Stimulated activated CD8-positive, alpha-beta memory T cell treated with anti-CD3 and anti-CD28 coated beads, Interleukin-15, amount 100 ng/mL, for 1 hour (primary cell): ENCODE measurements around the gene R3HDM2.

Experiments
- DNase-seq: peaks from one replicate; pipeline ENCODE4 v3.0.0-alpha.2; 2020; ENCODE audit warnings: low read depth

The R3HDM2 gene

DNA sequence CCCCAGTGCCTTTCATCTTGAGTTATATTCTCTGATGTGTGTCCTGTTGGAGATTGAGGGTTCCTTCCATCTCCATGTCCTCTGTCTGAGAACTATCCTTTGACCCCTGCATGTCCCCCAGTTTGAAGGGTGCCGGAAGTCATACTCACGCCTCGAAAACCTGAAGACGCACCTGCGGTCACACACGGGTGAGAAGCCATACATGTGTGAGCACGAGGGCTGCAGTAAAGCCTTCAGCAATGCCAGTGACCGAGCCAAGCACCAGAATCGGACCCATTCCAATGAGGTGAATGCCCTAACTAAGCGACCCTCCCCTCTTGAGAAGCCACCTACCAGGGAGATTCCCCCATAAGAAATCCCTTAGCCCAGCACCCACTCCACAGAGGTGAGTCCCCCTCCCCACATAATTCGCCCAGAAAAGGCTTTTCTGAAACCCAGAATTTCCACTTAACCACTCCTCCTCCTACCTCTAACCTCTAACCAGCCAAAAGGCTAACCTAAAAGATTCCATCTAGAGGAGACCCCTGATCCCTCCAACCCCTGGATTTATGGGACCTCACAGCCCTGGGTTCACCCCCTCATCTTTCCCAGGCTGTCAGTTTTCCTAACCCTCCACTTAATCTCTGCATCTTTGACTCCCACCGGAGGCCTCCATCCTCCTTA, 36.5 kb upstream of the R3HDM2 start:
- no peak for DNase-seq

DNA sequence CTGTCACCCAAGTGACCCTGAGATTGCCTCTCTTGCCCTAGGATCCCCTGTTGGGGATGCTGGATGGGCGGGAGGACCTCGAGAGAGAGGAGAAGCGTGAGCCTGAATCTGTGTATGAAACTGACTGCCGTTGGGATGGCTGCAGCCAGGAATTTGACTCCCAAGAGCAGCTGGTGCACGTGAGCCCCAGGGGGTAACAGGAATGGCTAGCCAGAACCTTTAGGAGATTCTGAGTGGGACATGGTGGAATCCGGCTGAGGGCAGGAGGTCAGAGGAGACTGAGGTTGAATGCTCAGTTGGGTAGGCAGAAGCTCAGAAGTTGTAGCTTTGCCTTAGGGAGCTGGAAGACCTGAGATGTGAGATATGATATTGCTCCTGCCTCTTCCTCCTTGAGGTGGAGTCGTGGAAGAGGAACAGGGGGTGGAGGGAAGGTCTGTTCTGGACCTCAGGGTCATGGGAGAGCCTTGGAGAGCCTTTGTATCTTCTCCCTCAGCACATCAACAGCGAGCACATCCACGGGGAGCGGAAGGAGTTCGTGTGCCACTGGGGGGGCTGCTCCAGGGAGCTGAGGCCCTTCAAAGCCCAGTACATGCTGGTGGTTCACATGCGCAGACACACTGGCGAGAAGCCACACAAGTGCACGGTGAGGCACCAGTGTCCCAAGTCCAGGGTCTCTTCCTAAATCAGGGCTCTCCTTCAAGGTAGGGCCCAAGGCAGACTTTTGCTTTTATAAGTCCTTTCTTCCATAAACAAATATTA, 35.1 kb upstream of the R3HDM2 start:
- no peak for DNase-seq

DNA sequence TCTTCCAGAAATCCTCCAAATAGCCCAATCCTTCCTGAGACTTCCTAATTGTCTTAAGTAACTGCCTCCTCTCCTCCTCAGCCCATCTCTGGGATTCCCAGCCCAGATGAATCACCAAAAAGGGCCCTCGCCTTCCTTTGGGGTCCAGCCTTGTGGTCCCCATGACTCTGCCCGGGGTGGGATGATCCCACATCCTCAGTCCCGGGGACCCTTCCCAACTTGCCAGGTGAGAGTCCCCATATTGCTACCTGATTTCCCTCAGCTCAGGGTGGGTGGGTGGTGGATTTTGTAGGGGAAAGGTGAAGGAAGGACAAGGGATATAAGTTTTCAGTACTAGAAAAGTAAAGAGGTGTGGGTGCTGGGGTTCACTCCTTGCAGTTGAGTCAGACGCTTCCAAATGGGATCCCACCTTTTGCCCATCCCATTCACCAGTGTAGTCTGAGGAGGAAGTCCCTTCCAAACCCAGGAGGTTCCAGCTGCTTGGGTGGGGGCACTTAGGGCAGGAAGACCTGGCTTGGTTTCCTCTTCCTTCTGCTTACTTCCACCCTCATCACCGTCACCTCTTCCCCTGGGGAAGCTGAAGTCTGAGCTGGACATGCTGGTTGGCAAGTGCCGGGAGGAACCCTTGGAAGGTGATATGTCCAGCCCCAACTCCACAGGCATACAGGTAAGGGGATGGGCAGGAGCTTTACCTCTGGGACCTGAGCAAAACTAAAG, 34.3 kb upstream of the R3HDM2 start:
- no peak for DNase-seq

DNA sequence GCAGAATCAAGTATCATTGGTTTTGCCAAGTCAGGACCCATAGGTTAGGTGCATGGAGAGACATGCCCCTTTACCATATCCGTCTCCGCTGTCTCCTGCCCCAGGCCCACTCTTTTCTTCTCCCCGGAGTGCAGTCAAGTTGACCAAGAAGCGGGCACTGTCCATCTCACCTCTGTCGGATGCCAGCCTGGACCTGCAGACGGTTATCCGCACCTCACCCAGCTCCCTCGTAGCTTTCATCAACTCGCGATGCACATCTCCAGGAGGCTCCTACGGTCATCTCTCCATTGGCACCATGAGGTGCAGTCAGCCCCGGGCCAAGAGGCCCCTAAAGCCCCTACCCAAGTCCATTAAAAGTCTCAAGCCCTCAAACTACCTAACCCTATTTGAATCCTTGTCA, 33.7 kb upstream of the R3HDM2 start:
- DNase-seq: no peak

DNA sequence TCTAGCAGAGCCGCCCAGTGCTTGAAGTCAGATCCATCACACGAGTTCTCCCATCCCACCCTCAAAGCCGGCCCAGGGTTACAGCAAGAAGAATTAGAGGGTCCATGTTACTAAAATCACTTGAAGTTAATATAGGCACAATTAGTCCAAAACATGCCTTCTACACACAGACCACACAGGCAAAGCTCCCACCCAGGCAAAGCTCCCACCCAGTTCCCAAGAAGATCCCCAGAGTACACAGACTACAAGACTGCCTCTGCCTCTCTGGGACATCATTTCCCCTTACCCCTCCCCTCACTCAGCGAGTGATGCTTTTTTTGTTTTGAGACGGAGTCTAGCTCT, 32.0 kb upstream of the R3HDM2 start:
- DNase-seq: no peak

DNA sequence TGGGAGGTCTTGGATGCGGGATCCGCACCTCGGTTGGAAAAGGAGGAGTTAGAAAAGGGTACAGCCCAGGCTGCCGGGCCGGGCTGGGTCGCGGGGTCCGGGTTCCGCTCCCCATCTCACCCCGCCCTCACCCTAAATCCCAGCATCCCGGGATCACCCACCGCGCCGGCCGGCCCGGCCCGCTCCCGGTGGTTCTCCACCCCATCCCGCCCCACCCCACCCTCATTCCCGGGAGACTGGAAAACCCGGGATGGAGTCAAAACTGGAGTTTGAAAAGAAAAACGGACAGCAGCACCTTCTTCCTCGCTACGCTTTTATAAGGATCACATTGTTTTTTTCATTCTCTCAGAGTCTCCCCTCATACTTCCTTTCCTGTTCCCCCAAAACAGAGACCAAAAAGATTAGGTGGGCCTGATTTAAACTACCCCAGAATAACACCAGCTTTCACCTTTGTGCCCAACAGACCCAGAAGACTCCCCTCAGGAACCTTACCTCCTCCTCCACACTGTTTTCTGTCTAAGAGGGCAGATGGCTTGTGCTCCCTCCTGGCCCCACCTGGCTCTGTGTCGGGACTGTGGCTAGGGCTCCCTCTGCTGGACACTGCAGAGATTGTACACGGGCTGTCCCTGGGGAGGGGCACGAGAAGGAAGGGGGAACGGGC, 31.5 kb upstream of the R3HDM2 start:
- DNase-seq: peak; percentile 78

DNA sequence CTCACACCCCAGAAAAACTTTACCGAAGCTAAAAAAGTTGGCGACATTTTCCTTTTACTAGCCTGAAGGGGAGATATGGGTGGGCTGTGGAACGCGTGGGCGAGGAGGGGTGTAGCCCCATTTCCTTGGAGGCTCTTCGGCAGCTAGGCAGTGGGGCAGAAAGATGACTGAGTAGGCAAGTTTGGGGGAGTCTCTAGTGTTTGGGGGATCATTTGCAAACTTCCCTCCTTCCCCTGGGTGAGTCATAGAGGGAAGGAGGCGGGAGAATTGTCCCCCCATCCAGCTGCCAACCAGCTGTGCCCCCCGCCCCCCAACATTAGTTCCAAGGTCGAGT, 31.0 kb upstream of the R3HDM2 start:
- no peak for DNase-seq

DNA sequence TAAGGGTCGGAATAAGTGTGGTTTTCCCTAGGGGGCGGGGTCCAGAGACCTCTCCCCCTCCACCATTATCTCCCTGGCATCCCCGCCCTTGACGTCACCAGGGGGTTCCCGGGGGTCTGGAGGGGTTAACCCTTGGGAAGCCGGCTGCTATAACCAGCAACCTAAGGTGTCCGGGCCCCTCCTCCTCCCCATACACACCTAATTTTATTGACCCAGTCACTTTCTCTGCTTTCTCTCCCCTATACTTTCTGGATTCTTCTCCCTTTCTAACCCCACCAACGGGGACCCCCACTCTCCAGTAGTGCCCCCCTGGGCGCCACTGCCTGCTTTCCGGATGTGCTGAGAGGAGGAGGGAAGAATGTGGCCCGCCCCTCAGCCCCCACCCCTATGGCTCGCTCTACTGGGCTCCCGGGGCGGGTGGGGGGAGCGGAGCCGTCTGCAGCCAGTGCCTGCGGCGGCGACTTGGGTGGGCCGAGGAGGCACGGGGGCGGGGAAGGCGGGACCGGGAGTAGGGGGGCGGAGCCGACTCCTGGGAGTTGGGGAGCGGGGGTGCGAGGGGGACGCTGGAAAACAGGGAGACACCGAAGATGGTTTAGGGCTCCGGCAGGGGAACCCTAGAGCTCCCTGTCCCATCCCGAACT, 30.6 kb upstream of the R3HDM2 start:
- no peak for DNase-seq

DNA sequence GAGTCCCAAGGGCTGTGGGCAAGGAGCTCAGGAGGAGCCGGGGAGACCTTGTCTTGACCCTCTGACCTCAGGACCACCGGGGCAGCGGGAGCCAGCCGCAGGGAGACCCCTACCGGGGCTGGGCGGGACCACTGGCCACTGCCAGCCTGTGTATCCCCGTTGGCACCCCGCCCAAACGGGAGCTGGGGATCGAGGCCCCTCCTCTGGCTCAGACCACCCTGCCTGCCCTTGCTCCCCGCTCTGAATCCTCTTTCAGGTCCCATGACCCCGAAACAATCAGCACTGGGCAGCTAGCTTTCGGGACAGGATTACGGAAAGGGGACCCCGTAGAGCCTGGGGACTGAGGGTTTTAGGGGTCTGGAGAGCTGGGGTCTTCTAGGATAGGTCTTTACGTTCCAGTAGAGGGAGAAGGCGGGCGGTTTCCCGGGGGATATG, 30.0 kb upstream of the R3HDM2 start:
- DNase-seq: no peak

DNA sequence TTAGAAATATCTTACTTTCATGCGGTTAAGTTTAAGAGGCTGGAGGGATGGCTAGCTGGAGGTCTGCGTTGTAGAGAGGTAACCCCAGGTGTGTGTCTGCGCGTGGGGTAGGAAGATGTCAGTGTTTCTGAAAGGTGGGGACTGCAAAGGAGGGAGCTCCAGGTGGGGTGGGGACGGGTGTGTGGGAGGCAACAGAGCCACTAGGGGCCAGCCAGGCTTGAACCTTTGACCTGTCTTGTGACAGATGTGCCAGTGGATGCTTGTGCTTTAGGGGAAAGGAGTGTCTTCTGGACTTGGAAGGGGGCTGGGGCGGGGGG, 29.6 kb upstream of the R3HDM2 start:
- no peak for DNase-seq

DNA sequence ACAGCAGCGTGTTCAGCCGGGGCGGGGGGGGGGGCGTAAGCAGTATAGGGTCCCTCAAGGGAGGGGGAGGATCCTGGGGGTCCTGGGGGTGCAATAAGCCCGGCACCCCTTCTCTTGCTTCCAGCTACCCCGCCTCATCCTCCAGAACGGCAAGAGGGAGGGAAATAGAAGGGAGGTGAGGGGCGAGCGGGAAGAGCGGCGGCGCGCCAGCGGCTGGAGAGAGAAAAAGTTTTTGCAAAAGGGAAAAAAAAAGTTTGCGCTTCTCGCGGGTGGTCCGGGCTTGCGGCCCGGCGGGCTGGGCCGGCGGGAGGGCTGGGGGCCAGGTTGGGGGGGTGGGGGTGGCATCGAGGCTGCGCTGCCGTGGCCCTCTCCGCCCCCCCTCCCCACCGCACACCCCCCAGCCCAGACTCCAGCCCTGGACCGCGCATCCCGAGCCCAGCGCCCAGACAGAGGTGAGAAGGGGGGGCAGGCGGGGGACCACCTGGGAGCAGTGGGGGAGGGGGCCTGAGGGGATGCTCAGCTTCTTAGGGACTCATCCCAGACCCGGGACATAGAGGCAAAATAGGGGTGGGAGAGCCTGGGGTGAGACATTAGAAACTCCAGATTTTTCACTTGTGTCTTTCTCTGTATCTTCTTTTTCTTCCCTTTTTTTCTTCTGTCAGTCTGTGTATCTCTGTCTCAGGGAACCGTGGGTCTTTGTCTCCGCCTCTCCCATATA, 29.1 kb upstream of the R3HDM2 start, which contains the start of gene GLI1:
Gene GLI1 (plus strand): TSS at position 36 of the 718 bp plus-strand sequence. CDS start 3,907 bp downstream, outside the sequence.
- DNase-seq: no peak

DNA sequence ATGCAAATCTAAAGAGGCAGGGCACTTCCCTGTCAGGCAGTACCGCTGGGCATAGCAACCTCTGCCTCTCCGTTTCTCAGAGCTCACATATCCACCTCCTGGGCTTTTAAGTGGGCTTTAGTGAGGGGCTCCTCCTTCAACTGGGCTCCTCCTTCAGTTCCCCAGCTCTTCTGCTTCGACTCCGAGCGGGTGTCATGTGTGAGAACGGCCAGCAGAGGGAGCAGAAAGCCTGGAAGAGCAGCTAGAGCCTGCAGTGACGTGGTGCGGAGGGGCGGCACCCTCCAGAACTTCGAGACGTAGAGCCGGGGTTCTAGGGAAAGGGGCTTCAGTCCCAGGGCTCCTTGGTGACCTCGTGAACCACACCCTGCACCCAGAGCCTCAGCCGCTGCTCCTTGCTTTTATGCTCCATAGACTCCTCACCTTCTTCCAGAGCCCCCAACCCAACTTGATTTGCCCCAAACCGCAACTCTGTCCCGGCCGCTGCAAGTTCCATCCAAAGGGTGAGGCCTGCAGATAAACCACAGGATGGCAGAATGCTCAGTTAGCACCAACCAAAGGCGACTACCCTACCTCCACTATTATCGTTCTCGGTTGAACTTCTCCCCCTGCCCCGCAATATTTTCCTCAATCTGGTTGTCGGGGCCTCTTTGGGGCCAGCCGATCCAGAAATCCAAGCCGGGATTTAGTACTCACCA, 28.4 kb upstream of the R3HDM2 start:
- peak; percentile 90 for DNase-seq

DNA sequence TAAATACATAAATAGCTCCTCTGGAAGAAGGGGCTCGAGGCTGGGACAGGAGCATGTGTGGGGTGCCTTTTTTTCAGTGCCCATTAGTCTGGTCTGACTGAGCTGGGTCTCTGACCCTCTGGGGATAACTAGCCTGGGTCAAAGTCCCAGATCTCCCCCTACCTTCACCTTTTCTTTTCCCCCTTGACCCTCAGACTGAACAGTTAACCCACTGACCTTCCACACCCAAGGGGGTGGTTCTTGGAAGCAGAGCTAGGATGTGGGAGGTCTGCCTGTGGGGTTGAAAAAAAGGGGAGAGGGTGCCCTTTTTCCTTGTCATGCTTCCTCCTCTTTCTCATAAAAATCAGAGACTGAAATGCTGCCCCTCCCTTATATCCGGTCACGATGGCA, 27.8 kb upstream of the R3HDM2 start:
- no peak for DNase-seq

DNA sequence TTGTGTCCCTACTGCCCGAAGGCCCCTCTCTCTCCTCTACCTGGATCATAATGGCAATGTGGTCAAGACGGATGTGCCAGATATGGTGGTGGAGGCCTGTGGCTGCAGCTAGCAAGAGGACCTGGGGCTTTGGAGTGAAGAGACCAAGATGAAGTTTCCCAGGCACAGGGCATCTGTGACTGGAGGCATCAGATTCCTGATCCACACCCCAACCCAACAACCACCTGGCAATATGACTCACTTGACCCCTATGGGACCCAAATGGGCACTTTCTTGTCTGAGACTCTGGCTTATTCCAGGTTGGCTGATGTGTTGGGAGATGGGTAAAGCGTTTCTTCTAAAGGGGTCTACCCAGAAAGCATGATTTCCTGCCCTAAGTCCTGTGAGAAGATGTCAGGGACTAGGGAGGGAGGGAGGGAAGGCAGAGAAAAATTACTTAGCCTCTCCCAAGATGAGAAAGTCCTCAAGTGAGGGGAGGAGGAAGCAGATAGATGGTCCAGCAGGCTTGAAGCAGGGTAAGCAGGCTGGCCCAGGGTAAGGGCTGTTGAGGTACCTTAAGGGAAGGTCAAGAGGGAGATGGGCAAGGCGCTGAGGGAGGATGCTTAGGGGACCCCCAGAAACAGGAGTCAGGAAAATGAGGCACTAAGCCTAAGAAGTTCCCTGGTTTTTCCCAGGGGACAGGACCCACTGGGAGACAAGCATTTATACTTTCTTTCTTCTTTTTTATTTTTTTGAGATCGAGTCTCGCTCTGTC, 26.1 kb upstream of the R3HDM2 start:
- DNase-seq: no peak

DNA sequence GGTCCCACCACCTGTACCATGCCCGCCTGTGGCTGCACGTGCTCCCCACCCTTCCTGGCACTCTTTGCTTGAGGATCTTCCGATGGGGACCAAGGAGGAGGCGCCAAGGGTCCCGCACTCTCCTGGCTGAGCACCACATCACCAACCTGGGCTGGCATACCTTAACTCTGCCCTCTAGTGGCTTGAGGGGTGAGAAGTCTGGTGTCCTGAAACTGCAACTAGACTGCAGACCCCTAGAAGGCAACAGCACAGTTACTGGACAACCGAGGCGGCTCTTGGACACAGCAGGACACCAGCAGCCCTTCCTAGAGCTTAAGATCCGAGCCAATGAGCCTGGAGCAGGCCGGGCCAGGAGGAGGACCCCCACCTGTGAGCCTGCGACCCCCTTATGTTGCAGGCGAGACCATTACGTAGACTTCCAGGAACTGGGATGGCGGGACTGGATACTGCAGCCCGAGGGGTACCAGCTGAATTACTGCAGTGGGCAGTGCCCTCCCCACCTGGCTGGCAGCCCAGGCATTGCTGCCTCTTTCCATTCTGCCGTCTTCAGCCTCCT, 25.4 kb upstream of the R3HDM2 start:
- no peak for DNase-seq

DNA sequence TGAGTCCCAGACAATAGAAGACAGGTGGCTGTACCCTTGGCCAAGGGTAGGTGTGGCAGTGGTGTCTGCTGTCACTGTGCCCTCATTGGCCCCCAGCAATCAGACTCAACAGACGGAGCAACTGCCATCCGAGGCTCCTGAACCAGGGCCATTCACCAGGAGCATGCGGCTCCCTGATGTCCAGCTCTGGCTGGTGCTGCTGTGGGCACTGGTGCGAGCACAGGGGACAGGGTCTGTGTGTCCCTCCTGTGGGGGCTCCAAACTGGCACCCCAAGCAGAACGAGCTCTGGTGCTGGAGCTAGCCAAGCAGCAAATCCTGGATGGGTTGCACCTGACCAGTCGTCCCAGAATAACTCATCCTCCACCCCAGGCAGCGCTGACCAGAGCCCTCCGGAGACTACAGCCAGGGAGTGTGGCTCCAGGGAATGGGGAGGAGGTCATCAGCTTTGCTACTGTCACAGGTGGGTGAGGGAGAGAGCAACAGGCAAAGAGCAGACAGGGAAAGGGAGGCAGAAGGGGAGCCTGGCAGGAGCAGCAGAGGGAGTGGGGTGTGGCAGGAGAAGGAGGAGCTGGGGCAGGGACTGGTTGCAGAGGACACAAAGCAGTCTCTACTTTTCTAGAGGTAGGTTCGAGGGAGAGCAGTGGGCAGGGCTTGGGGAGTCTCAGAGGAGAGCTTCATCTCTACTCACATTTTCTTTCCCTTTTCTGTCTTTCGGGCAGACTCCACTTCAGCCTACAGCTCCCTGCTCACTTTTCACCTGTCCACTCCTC, 24.7 kb upstream of the R3HDM2 start:
- no peak for DNase-seq

DNA sequence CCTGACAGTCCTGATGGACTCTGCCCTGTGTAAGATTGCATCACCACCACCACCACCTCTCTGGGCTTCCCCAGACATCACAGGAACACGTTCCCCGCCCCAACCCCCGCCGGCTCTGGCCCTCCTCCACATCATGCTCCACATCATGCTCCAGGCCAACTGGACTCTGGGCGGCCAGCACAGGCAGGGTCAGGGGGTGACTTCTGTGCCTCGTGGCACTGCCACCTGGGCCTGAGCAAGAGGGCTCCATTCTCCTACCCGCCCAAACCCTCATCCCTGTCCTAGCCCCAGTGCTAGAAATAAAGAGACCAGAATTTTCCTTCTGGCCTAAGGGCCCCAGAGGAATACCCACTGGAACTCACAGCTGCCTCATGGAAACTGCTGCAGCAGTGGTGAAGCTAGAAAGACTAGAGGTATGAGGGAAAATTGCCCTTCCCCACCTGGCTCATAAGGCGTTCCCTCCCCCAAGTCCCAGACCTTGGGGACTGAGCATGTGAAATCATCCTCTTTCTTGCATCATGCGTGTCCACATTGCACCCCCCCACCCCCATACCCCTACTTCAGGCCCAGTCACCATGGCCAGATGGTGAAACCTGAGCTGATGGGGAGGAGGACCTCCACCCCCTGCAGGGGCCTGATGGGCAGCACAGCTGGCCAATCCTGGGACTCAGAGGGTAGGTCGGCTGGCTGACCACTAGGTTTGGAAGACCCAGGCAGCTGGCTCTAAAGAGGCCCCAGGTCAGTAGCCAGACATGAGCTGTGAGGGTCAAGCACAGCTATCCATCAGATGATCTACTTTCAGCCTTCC, 23.9 kb upstream of the R3HDM2 start, which contains the start of gene INHBE:
Gene INHBE (plus strand): TSS at position 742 of the 808 bp plus-strand sequence. CDS start 230 bp downstream, outside the sequence.
- DNase-seq: no peak

DNA sequence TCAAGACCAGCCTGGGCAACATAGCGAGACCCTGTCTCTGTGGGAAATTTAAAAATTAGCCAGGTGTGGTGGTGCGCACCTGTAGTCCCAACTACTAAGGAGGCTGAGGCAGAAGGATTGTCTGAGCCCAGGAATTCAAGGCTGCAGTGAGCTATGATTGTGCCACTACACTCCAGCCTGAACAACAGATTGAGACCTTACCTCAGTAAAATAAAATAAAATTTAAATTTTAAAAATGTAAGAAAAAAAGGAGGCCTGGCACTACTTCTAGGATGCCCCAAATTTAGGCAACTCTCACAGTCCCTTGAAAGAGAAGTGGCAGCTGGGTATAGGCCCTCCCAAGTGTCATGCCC, 23.3 kb upstream of the R3HDM2 start:
- no peak for DNase-seq
